ENCODE measurements around the gene NUCKS1. TPM values are rescaled to one million over a fixed set of nuclear protein-coding genes. Genes with fewer than 3 reads are reported as not detected.

Gene NUCKS1
- polyA plus RNA-seq, 3 donors: 4.2 to 4.9 (median 4.2) TPM

DNA sequence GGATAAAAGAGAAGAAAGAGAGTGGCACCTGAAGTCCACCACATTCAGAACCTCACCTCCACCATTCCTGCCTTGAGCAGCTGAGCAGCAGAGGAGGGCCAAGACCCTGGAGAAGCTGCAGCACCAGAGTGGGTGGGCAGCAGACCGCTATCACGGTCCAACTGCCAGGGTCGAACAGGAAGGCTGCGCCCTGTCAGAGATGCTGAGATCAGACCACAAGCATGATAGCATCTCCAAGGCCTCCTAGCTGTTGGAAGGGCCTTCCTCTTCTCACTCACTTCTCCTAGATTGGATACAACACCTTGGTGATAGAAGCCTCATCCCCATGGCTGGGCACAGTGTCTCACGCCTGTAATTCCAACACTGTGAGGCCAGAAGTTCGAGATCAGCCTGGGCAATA lies 57.6 kb downstream of the NUCKS1 start:
- TF ChIP-seq, protein P1, sequence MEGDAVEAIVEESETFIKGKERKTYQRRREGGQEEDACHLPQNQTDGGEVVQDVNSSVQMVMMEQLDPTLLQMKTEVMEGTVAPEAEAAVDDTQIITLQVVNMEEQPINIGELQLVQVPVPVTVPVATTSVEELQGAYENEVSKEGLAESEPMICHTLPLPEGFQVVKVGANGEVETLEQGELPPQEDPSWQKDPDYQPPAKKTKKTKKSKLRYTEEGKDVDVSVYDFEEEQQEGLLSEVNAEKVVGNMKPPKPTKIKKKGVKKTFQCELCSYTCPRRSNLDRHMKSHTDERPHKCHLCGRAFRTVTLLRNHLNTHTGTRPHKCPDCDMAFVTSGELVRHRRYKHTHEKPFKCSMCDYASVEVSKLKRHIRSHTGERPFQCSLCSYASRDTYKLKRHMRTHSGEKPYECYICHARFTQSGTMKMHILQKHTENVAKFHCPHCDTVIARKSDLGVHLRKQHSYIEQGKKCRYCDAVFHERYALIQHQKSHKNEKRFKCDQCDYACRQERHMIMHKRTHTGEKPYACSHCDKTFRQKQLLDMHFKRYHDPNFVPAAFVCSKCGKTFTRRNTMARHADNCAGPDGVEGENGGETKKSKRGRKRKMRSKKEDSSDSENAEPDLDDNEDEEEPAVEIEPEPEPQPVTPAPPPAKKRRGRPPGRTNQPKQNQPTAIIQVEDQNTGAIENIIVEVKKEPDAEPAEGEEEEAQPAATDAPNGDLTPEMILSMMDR (IDR thresholded peaks at IDR 0.05): no peak
- no peaks in the 10 kb centered on the region for H3K9me3 ChIP-seq (replicated peaks in 1 of 2; ENCODE audit: control insufficient read depth in 1 of 2, insufficient read depth in 1 of 2, low read length in 2 of 2)
- H3K4me3 ChIP-seq (replicated peaks in 1 of 3; ENCODE audit: low read depth in 2 of 3, low read length in 3 of 3): no peak overlapping the region
- no peaks in the 10 kb centered on the region for H4K20me1 ChIP-seq (ENCODE audit: insufficient read depth, low read length)
- no peak overlapping the region for H3K27ac Mint-ChIP-seq
- H3K9me3 Mint-ChIP-seq: no peaks in the 10 kb centered on the region
- peaks cover 0 to 6% of the 10 kb centered on the region in 2 donors for H3K27me3 ChIP-seq (ENCODE audit: control insufficient read depth in 2 of 2, insufficient read depth in 2 of 2, low read length in 2 of 2)
- H3K27ac ChIP-seq (ENCODE audit: low read depth in 1 of 2, low read length in 2 of 2): no peak overlapping the region
- no peaks in the 10 kb centered on the region for H3K36me3 Mint-ChIP-seq
- no peak overlapping the region for H2AFZ ChIP-seq (ENCODE audit: insufficient read depth, low read depth, low read length, poor library complexity, severe bottlenecking)
- no peak overlapping the region for H3K9ac ChIP-seq (ENCODE audit: insufficient read depth, low read length, poor library complexity, severe bottlenecking)
- no peak overlapping the region for H3K4me3 Mint-ChIP-seq
- no peaks in the 10 kb centered on the region for H3K4me1 ChIP-seq (ENCODE audit: control insufficient read depth in 1 of 2, insufficient read depth in 2 of 2, low read length in 2 of 2)
- H3K4me1 Mint-ChIP-seq: peaks cover 8% of the 10 kb centered on the region
- DNase-seq: no peak
- H3K4me2 ChIP-seq (replicated peaks; ENCODE audit: extremely low read depth, low read length, poor library complexity, severe bottlenecking): no peak overlapping the region
- 23% methylated on average over 3 of the region's 6 CpGs for WGBS (ENCODE audit: insufficient coverage)
- intact Hi-C loops (cut with micrococcal nuclease): no loop called here
- H3K36me3 ChIP-seq (replicated peaks in 1 of 2; ENCODE audit: control insufficient read depth in 1 of 2, insufficient read depth in 2 of 2, low read length in 2 of 2): no peaks in the 10 kb centered on the region
- no peaks in the 10 kb centered on the region for H3K79me2 ChIP-seq (ENCODE audit: insufficient read depth, low read length)
- H3K27me3 Mint-ChIP-seq (ENCODE audit: low read depth in 3 of 3): peaks cover 10 to 20% (median 17%) of the 10 kb centered on the region in 3 donors

DNA sequence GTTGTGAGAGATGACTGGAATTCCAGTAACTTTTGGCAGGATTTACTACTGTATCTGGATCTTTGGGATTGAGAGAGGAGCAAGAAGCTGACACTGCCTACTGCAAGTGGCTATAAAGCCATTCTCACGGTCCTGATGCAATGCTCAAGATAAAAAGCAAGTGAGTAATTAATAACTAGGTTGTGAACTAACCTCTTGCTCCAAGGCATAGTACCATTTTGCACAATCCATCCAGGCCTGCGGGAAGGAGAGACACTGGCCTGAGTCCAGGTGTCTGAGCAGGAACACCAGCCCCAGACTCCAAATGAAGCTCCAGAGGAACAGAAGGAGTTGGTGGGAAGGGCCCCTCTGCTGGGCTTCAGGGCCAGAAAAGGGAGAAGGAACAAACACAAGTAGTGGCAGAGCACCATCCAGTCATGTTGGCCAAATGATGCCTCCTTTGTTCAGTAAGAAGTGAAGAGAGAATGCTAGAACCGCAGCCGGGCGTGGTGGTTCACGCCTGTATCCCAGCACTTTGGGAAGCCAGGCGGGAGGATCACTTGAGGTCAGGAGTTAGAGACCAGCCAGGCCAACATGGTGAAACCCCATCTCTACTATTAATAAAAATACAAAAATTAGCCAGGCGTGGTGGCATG lies 59.7 kb downstream of the NUCKS1 start:
- peaks cover 1 to 7% (median 3%) of the 10 kb centered on the region in 3 donors for H3K27me3 Mint-ChIP-seq (ENCODE audit: low read depth in 3 of 3)
- Histone ChIP-seq H3K9ac (ENCODE audit: insufficient read depth, low read length, poor library complexity, severe bottlenecking) (no peak overlapping the region), H3K27ac (ENCODE audit: low read depth in 1 of 2, low read length in 2 of 2) (no peak overlapping the region), H3K4me2 (replicated peaks; ENCODE audit: extremely low read depth, low read length, poor library complexity, severe bottlenecking) (no peak overlapping the region), H3K27me3 (ENCODE audit: control insufficient read depth in 2 of 2, insufficient read depth in 2 of 2, low read length in 2 of 2) (no peaks in the 10 kb centered on the region), H3K4me1 (ENCODE audit: control insufficient read depth in 1 of 2, insufficient read depth in 2 of 2, low read length in 2 of 2) (no peaks in the 10 kb centered on the region), H4K20me1 (ENCODE audit: insufficient read depth, low read length) (no peaks in the 10 kb centered on the region), H3K79me2 (ENCODE audit: insufficient read depth, low read length) (no peaks in the 10 kb centered on the region), H2AFZ (ENCODE audit: insufficient read depth, low read depth, low read length, poor library complexity, severe bottlenecking) (no peak overlapping the region), H3K36me3 (replicated peaks in 1 of 2; ENCODE audit: control insufficient read depth in 1 of 2, insufficient read depth in 2 of 2, low read length in 2 of 2) (no peaks in the 10 kb centered on the region), H3K4me3 (replicated peaks in 1 of 3; ENCODE audit: low read depth in 2 of 3, low read length in 3 of 3) (no peak overlapping the region), H3K9me3 (replicated peaks in 1 of 2; ENCODE audit: control insufficient read depth in 1 of 2, insufficient read depth in 1 of 2, low read length in 2 of 2) (no peaks in the 10 kb centered on the region)
- H3K36me3 Mint-ChIP-seq: no peaks in the 10 kb centered on the region
- intact Hi-C loops (cut with micrococcal nuclease): no loop called here
- no peak overlapping the region for H3K4me3 Mint-ChIP-seq
- TF ChIP-seq, protein P1 (IDR thresholded peaks at IDR 0.05): no peak
- H3K4me1 Mint-ChIP-seq: peaks cover 6% of the 10 kb centered on the region
- no peaks in the 10 kb centered on the region for H3K9me3 Mint-ChIP-seq
- H3K27ac Mint-ChIP-seq: no peak overlapping the region
- DNase-seq: no peak
- WGBS (ENCODE audit: insufficient coverage): 100% methylated on average over 1 of the region's 8 CpGs
